NOMO-1 treated with dmso at 0.1 percent for 144 hours (cell line): ENCODE data around the gene CUX1.

ENCODE experiments used
- DNase-seq: peaks from one replicate; lab custom pipeline; 2025; ENCODE audit not compliant: unreplicated experiment; lab: John Stamatoyannopoulos, UW

The CUX1 gene

GRCh38 chr7:102064361-102065025, 247.1 kb downstream of the CUX1 start:
- DNase-seq: peak; percentile 94

GRCh38 chr7:102065226-102065625, 247.8 kb downstream of the CUX1 start:
- no peak for DNase-seq

GRCh38 chr7:102066476-102066875, 249.1 kb downstream of the CUX1 start:
- DNase-seq: no peak

- DNase-seq: no peak
These were observed 251.4 kb downstream of the CUX1 start for GRCh38 chr7:102068846-102069245.

- no peak for DNase-seq
These were observed 252.7 kb downstream of the CUX1 start for GRCh38 chr7:102069931-102070629.

GRCh38 chr7:102072003-102072402, 254.6 kb downstream of the CUX1 start:
- DNase-seq: no peak

GRCh38 chr7:102072636-102073209, 255.3 kb downstream of the CUX1 start:
- no peak for DNase-seq

- DNase-seq: no peak
These were observed 256.8 kb downstream of the CUX1 start for GRCh38 chr7:102073931-102074880.

- DNase-seq: no peak
These were observed 257.7 kb downstream of the CUX1 start for GRCh38 chr7:102075126-102075525.

- DNase-seq: no peak
These were observed 258.2 kb downstream of the CUX1 start for GRCh38 chr7:102075553-102076135.

GRCh38 chr7:102077081-102077480, 259.7 kb downstream of the CUX1 start:
- no peak for DNase-seq

- DNase-seq: no peak
These were observed 262.0 kb downstream of the CUX1 start for GRCh38 chr7:102079140-102080018.

- no peak for DNase-seq
These were observed 262.6 kb downstream of the CUX1 start for GRCh38 chr7:102080019-102080433.

GRCh38 chr7:102080434-102081243, 263.2 kb downstream of the CUX1 start:
- no peak for DNase-seq

GRCh38 chr7:102081244-102081627, 263.8 kb downstream of the CUX1 start:
- DNase-seq: no peak

- DNase-seq: no peak
These were observed 265.4 kb downstream of the CUX1 start for GRCh38 chr7:102082693-102083368.

GRCh38 chr7:102085218-102085772, 267.9 kb downstream of the CUX1 start:
- no peak for DNase-seq
